Measurements from ENCODE around the gene SACM1L.

The SACM1L gene

DNA sequence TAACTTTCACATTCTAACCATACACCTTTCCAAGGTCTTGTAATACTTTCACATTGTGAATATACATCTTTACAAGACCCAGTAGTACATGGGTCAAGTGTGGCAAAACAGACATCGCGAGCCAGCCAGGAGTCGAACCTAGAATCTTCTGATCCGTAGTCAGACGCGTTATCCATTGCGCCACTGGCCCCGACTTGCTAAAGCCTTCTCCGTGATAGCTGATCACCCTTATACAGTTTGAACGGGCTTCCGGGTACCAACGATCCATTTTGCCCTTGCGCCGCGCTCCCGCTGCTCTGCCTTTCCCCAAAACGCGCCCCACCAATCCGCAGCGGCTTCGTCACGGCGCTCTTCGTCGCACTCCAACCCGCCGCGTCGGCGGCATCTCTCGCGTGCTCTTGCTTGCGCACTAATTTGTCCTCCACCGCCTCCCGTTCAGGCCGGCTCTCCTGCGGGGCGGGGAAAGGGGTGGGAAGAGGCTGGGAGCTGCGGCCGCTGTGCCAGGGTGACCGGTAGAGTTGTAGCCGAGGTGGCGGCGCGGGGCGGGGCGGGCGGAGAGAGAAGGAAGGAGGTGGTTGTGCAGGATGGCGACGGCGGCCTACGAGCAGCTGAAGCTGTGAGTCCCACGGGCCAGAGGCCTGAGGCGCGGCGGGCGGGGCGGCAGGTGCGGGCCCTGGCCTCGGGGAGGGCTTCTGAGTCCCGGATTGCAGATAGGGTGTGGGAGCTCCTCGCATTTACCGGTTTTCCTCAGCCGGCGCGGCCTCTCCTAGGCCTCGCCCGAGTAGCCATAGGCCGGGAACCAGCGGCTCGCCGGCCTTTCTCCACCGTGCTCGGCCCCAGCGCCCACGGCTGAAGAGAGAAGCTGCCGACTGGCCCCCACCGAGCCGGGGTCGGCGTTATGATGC lies at the start of gene SACM1L:
Gene SACM1L (plus strand): TSS at position 515 of the 905 bp plus-strand sequence. CDS start 70 bp downstream, at position 585.
- peak; percentile 93 to 97 for DNase-seq (ENCODE audit: extremely low read depth in 1 of 2, low read depth in 1 of 2)

DNA sequence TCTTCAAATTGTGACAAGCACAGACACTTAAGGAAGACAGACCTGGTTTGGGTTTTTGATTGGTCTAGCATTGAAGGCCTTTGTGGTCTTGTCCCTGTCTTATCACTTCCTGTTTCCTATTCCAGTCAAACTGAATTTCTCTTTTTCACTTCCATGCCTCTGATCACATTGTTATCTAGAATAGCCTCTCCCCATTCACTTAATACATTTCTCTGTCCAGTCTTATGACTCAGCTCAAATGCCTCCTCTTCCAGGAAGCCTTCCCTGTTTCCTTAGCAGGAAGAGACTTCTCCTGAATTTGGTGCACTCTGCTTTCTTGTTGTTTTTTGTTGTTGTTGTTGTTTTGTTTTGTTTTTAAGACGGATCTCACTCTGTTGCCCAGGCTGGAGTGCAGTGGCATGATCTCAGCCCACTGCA lies 49.1 kb upstream of the SACM1L start:
- no peak for DNase-seq (ENCODE audit: extremely low read depth in 1 of 2, low read depth in 1 of 2)

- no peak for DNase-seq (ENCODE audit: extremely low read depth in 1 of 2, low read depth in 1 of 2)
Measured at GRCh38 chr3:45640724-45641361, 48.4 kb upstream of the SACM1L start.

GRCh38 chr3:45641756-45642155 lies 47.4 kb upstream of the SACM1L start:
- DNase-seq (ENCODE audit: extremely low read depth in 1 of 2, low read depth in 1 of 2), result no peak

DNA sequence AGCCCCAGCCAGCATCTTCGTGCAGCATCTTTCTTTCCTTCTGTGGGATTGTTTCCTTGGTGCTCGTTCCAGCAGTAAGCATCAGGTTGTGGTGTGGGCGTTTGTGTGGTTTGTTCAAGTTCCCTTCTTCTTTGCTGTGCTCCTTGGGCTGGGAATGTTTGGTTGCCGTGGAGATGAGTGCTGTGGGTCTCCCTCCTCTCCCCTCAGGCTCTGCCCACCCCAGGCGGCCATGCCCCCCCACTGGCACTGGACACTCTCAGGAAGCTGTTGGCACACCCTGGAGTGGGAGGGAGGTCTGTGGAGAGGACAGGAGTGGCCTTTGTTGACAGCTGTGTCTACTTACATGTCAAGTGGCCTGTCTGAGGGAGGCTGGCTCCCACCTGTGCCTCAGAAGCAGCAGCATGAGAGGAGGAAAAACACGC lies 46.5 kb upstream of the SACM1L start:
- no peak for DNase-seq (ENCODE audit: extremely low read depth in 1 of 2, low read depth in 1 of 2)

GRCh38 chr3:45644063-45644790 lies 45.0 kb upstream of the SACM1L start:
- DNase-seq (ENCODE audit: extremely low read depth in 1 of 2, low read depth in 1 of 2), result no peak

DNA sequence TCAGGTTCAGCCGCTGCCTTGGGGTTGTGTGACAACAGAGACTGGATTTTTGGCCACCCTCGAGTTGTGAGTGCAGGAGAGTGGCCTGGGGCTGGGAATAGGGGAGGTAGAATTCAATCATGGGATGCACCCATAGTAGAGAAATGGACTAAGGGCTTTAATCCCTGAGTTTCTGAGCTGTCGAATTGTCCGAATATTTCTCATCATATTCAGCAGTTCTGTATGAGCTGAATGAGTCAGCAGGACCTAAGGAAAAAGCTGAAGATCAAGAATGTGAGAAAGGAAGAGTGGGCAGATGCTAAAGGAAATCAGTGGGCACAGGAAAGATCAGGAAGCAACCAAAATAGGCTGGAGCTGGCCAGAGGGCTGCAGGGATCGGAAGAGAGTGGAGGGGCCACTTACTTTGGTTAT lies 44.4 kb upstream of the SACM1L start:
- no peak for DNase-seq (ENCODE audit: extremely low read depth in 1 of 2, low read depth in 1 of 2)

DNA sequence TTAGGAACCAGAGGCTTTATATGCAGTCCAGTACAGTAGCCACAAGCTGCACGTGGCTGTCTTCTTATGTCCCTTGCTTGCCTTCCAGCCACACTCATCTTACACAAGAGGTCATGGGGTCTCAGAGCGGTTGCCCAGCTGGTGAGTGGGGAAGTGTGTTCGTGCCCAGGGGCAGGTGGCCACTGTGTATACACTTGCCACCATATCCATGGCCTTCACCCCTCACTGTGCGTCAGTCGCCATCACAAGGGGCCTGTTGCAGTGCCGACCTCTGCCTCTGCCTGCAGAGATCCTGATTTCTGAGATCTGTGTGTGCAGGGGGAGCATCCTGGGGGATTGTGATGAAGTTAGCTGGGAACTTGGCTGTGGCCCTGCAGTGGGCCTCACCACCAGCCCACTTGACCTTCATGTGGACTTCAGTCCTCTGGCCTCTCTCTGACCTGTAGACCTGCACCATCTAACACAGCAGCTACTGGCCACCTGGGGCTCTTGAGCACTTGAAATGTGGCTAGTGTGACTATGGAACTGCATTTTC lies 43.1 kb upstream of the SACM1L start:
- DNase-seq (ENCODE audit: extremely low read depth in 1 of 2, low read depth in 1 of 2), result no peak

GRCh38 chr3:45647148-45647619 lies 42.0 kb upstream of the SACM1L start:
- DNase-seq (ENCODE audit: extremely low read depth in 1 of 2, low read depth in 1 of 2), result no peak

- DNase-seq (ENCODE audit: extremely low read depth in 1 of 2, low read depth in 1 of 2), result no peak
Measured at GRCh38 chr3:45653205-45653604, 36.0 kb upstream of the SACM1L start.

GRCh38 chr3:45654397-45654944 lies 34.7 kb upstream of the SACM1L start:
- DNase-seq (ENCODE audit: extremely low read depth in 1 of 2, low read depth in 1 of 2), result no peak

- DNase-seq (ENCODE audit: extremely low read depth in 1 of 2, low read depth in 1 of 2), result no peak
Measured at GRCh38 chr3:45655906-45656305, 33.3 kb upstream of the SACM1L start.

- DNase-seq (ENCODE audit: extremely low read depth in 1 of 2, low read depth in 1 of 2), result peak; percentile 62 to 78
Measured at GRCh38 chr3:45656575-45657363, 32.4 kb upstream of the SACM1L start.

- DNase-seq (ENCODE audit: extremely low read depth in 1 of 2, low read depth in 1 of 2), result no peak
Measured at GRCh38 chr3:45657853-45658252, 31.3 kb upstream of the SACM1L start.

GRCh38 chr3:45659661-45660566 lies 29.3 kb upstream of the SACM1L start:
- no peak for DNase-seq (ENCODE audit: extremely low read depth in 1 of 2, low read depth in 1 of 2)

DNA sequence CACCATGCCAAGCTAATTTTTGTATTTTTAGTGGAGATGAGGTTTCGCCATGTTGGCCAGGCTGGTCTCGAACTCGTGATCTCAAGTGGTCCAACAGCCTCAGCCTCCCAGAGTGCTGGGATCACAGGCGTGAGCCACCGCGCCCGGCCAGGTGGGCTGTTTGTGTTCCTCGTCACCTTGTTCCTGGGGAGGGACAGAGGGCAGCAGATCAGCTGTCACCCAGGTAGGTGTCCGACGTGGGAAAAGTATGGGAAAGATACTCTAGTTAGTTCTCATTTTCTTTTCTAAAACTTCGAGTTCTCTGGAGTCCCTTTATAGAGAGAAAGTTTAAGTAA lies 28.7 kb upstream of the SACM1L start:
- DNase-seq (ENCODE audit: extremely low read depth in 1 of 2, low read depth in 1 of 2), result no peak

GRCh38 chr3:45664578-45664977 lies 24.6 kb upstream of the SACM1L start:
- peak; percentile 47 to 68 for DNase-seq (ENCODE audit: extremely low read depth in 1 of 2, low read depth in 1 of 2)

DNA sequence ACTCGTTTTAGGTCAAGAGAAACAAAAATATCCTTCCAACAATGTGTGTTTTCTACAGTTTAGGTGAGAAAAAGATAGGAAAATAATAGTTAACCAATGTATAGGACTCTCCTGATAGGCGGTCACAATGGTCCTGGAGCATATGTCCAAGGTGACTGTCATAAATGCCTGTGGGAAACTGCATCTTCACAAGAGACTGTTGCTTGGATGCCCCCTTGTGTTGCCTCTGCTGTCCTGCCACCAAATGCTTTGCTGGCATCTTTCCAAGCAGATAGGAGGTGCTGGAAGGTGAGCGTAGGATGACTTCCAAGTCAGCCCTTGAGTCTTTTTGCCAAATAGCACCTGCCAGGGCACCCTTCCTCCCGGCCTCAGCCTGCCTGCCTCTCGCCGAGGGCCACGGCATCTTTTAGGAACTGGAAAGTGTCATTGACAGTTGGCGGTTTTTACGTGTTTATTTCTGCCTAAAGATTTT lies 24.1 kb upstream of the SACM1L start:
- DNase-seq (ENCODE audit: extremely low read depth in 1 of 2, low read depth in 1 of 2), result no peak

Data from stimulated activated CD8-positive, alpha-beta memory T cell treated with anti-CD3 and anti-CD28 coated beads, Interleukin-7, amount 100 ng/mL, for 48 hours (primary cell).